GM03348 (cell line): ENCODE measurements around the gene IMPG1.
A peak's percentile ranks its signal among the peaks of the same experiment; 100 is the strongest.

ENCODE experiments used
- DNase-seq: peaks from one replicate; pipeline ENCODE4 v3.0.0; 2012; ENCODE audit warnings: low spot score

IMPG1 gene

GRCh38 chr6:76072562-76072961 is at the start of gene IMPG1:
Gene IMPG1 (minus strand): TSS chr6:76072662. CDS start chr6:76072488, 174 bp downstream.
- DNase-seq, result no peak

GRCh38 chr6:76120302-76120701 is 47.8 kb upstream of the IMPG1 start:
- no peak for DNase-seq

GRCh38 chr6:76073281-76073680 is 819 bp upstream of the IMPG1 start:
- no peak for DNase-seq

- DNase-seq, result no peak
Measured at GRCh38 chr6:76057469-76057868, 15.0 kb downstream of the IMPG1 start.

- DNase-seq, result no peak
Measured at GRCh38 chr6:76052314-76052713, 20.1 kb downstream of the IMPG1 start.

GRCh38 chr6:76043690-76044089 is 28.8 kb downstream of the IMPG1 start:
- no peak for DNase-seq

- DNase-seq, result no peak
Measured at GRCh38 chr6:76035713-76036112, 36.7 kb downstream of the IMPG1 start.

GRCh38 chr6:76026101-76026500 is 46.4 kb downstream of the IMPG1 start:
- no peak for DNase-seq

GRCh38 chr6:76014626-76015530 is 57.6 kb downstream of the IMPG1 start:
- DNase-seq, result no peak

- no peak for DNase-seq
Measured at GRCh38 chr6:76004202-76004601, 68.3 kb downstream of the IMPG1 start.

GRCh38 chr6:76003686-76004085 is 68.8 kb downstream of the IMPG1 start:
- no peak for DNase-seq

- DNase-seq, result no peak
Measured at GRCh38 chr6:76003113-76003512, 69.3 kb downstream of the IMPG1 start.

GRCh38 chr6:76000629-76001028 is 71.8 kb downstream of the IMPG1 start:
- no peak for DNase-seq

- DNase-seq, result peak; percentile 2
Measured at GRCh38 chr6:75997696-75998095, 74.8 kb downstream of the IMPG1 start.

- DNase-seq, result no peak
Measured at GRCh38 chr6:75993236-75994162, 79.0 kb downstream of the IMPG1 start.

GRCh38 chr6:75991941-75992340 is 80.5 kb downstream of the IMPG1 start:
- no peak for DNase-seq

GRCh38 chr6:75986935-75987334 is 85.5 kb downstream of the IMPG1 start:
- no peak for DNase-seq

- DNase-seq, result no peak
Measured at GRCh38 chr6:75975904-75976303, 96.6 kb downstream of the IMPG1 start.

- DNase-seq, result no peak
Measured at GRCh38 chr6:75970093-75970492, 102.4 kb downstream of the IMPG1 start.

GRCh38 chr6:75968143-75968542 is 104.3 kb downstream of the IMPG1 start:
- DNase-seq, result no peak

GRCh38 chr6:75963569-75963968 is 108.9 kb downstream of the IMPG1 start:
- DNase-seq, result no peak

GRCh38 chr6:75952128-75952527 is 120.3 kb downstream of the IMPG1 start:
- DNase-seq, result no peak

- DNase-seq, result no peak
Measured at GRCh38 chr6:75947935-75948334, 124.5 kb downstream of the IMPG1 start.
